Esophagus muscularis mucosa (tissue), 3 donors: ENCODE data around the gene CLRN3.

ENCODE experiments used
- POLR2A ChIP-seq: fragments of 450-650 bp; IDR thresholded peaks from one replicate; pipeline ENCODE4 v1.6.1; 2017; ENCODE audit warnings: antibody characterized with exemption, moderate library complexity, mild to moderate bottlenecking, low read depth
- POLR2AphosphoS5 ChIP-seq, 2 donors: sonication (generic); formaldehyde crosslinking; IDR thresholded peaks; one replicate each; pipeline ENCODE4 v1.6.1; 2017; ENCODE audit warnings: antibody characterized with exemption in 2 of 2
- TF ChIP-seq, protein P1 (sequence below), 3 experiments: fragments of 200-600 bp in 2 of 3; fragments of 450-650 bp in 1 of 3; sonication (generic) in 2 of 3; IDR thresholded peaks; one replicate each; pipeline ENCODE4 v1.5.1; 2017 to 2019; ENCODE audit warnings: antibody characterized with exemption in 3 of 3, mild to moderate bottlenecking in 2 of 3, moderate library complexity in 1 of 3

DNA sequence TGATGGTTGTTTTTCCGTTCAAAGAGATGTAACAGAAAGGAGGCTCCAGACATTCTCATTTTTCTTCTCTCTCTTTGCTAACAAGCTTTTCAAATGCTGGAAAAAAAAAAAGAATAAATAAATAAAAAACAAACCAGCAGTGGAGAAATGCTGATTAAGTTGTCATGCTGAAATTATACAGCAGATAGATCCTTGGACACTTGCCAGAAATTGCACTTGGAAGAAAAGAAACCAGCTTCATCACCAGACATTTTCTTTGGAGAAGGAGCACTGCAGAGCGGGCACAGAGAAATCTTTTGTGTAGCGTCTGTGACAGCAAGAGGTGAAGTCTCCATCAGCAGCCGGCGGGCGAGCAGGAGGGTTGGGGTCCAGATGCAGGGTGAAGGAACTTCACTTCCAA, 55.8 kb downstream of the CLRN3 start:
- TF ChIP-seq POLR2A, result no peak
- TF ChIP-seq, protein P1, sequence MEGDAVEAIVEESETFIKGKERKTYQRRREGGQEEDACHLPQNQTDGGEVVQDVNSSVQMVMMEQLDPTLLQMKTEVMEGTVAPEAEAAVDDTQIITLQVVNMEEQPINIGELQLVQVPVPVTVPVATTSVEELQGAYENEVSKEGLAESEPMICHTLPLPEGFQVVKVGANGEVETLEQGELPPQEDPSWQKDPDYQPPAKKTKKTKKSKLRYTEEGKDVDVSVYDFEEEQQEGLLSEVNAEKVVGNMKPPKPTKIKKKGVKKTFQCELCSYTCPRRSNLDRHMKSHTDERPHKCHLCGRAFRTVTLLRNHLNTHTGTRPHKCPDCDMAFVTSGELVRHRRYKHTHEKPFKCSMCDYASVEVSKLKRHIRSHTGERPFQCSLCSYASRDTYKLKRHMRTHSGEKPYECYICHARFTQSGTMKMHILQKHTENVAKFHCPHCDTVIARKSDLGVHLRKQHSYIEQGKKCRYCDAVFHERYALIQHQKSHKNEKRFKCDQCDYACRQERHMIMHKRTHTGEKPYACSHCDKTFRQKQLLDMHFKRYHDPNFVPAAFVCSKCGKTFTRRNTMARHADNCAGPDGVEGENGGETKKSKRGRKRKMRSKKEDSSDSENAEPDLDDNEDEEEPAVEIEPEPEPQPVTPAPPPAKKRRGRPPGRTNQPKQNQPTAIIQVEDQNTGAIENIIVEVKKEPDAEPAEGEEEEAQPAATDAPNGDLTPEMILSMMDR (IDR thresholded peaks at IDR 0.05), result no peak
- TF ChIP-seq POLR2AphosphoS5 (IDR thresholded peaks at IDR 0.05), result no peak
